GM23338 (cell line): ENCODE results near the gene TUBA1C. TPM values are rescaled to one million over a fixed set of nuclear protein-coding genes. Genes with fewer than 3 reads are reported as not detected.
"Not testable (repeated sequence)": the region's sequence is repeated elsewhere in the genome, so short reads cannot be mapped to it uniquely, and the experiment has no call there.

ENCODE experiments used
- ATAC-seq: fragments of 200-7000 bp; cut with Tn5 transposase; 3 replicates; pipeline ENCODE4 v1.9.1; 2020
- DNase-seq: peaks from one replicate; pipeline ENCODE4 v3.0.0-alpha.2; 2015; ENCODE audit warnings: low spot score
- H2AFZ ChIP-seq: fragments of 200-600 bp; sonication (generic); 2 replicates; pipeline ENCODE4 v1.8.0; 2016; ENCODE audit warnings: antibody characterized with exemption, mild to moderate bottlenecking, moderate library complexity
- H3F3A ChIP-seq: fragments of 200-600 bp; sonication (generic); replicated peaks from 2 replicates; pipeline ENCODE4 v1.8.0; 2017; ENCODE audit warnings: antibody characterized with exemption, mixed run types, low read depth
- H3K27ac ChIP-seq: fragments of 200-600 bp; sonication (generic); 2 replicates; pipeline ENCODE4 v1.6.1; 2016; ENCODE audit warnings: low read depth
- H3K27me3 ChIP-seq: fragments of 200-600 bp; sonication (generic); 2 replicates; pipeline ENCODE4 v1.8.0; 2016; ENCODE audit warnings: mild to moderate bottlenecking, mixed run types, moderate library complexity; ENCODE audit not compliant: insufficient read depth
- H3K36me3 ChIP-seq: fragments of 200-600 bp; sonication (generic); 2 replicates; pipeline ENCODE4 v1.8.0; 2016; ENCODE audit warnings: mild to moderate bottlenecking; ENCODE audit not compliant: insufficient read depth
- H3K4me1 ChIP-seq: fragments of 200-600 bp; sonication (generic); 2 replicates; pipeline ENCODE4 v1.8.0; 2016; ENCODE audit warnings: mild to moderate bottlenecking, moderate library complexity; ENCODE audit not compliant: insufficient read depth
- H3K4me2 ChIP-seq: fragments of 200-600 bp; sonication (generic); 2 replicates; pipeline ENCODE4 v1.7.1; 2017; ENCODE audit warnings: mixed run types
- H3K4me3 ChIP-seq: fragments of 200-600 bp; sonication (generic); 2 replicates; pipeline ENCODE4 v1.6.1; 2016; ENCODE audit warnings: mixed run types
- H3K79me2 ChIP-seq: fragments of 200-600 bp; sonication (generic); replicated peaks from 2 replicates; pipeline ENCODE4 v1.8.0; 2017; ENCODE audit warnings: mild to moderate bottlenecking; ENCODE audit not compliant: insufficient read depth
- H3K9me2 ChIP-seq: fragments of 200-600 bp; sonication (generic); 2 replicates; pipeline ENCODE4 v1.8.0; 2017; ENCODE audit not compliant: insufficient read depth
- H4K20me1 ChIP-seq: fragments of 200-600 bp; sonication (generic); replicated peaks from 2 replicates; pipeline ENCODE4 v1.8.0; 2017; ENCODE audit warnings: mild to moderate bottlenecking; ENCODE audit not compliant: insufficient read depth
- H3K27ac Mint-ChIP-seq: 2 replicates; pipeline ENCODE4 v1.8.0; 2020; ENCODE audit warnings: inconsistent platforms, mild to moderate bottlenecking, moderate library complexity, mixed read lengths
- H3K27me3 Mint-ChIP-seq: 3 replicates; pipeline ENCODE4 v1.8.0; 2022; ENCODE audit warnings: low read depth, mild to moderate bottlenecking, moderate library complexity, mixed read lengths, inconsistent platforms; ENCODE audit not compliant: insufficient read depth, poor library complexity
- H3K36me3 Mint-ChIP-seq: 3 replicates; pipeline ENCODE4 v1.8.0; 2021; ENCODE audit warnings: low read depth, mild to moderate bottlenecking, inconsistent platforms, moderate library complexity, mixed read lengths
- H3K4me1 Mint-ChIP-seq: 3 replicates; pipeline ENCODE4 v1.8.0; 2020; ENCODE audit warnings: mild to moderate bottlenecking, inconsistent platforms, mixed read lengths
- H3K4me3 Mint-ChIP-seq: 3 replicates; pipeline ENCODE4 v1.8.0; 2021; ENCODE audit warnings: moderate library complexity, mild to moderate bottlenecking, inconsistent platforms, mixed read lengths
- H3K9me3 Mint-ChIP-seq: 3 replicates; pipeline ENCODE4 v1.8.0; 2020; ENCODE audit warnings: moderate library complexity, mild to moderate bottlenecking, inconsistent platforms, mixed read lengths
- JUNB ChIP-seq: IDR thresholded peaks from one replicate; pipeline ENCODE4 v1.6.1; 2016; ENCODE audit warnings: antibody characterized with exemption; ENCODE audit not compliant: unreplicated experiment
- ZNF114 ChIP-seq: fragments of 250-450 bp; sonication (Bioruptor Pico); IDR thresholded peaks from 2 replicates; pipeline ENCODE4 v1.5.0; 2020; ENCODE audit warnings: mild to moderate bottlenecking, moderate library complexity
- ZNF331 ChIP-seq: fragments of 250-450 bp; sonication (Bioruptor Pico); IDR thresholded peaks from 2 replicates; pipeline ENCODE4 v1.5.0; 2020; ENCODE audit warnings: low read depth, mild to moderate bottlenecking, moderate library complexity
- polyA plus RNA-seq: library from polyadenylated mRNA; unstranded; fragments of >200 nt; fragmentation: Nextera tagmentation; extraction: Ambion mirVana; gene quantifications from 2 replicates; pipeline ENCODE4 v1.2.1, GENCODE V29; 2016
- total RNA-seq: library from RNA; depleted of rRNA; stranded (reverse); fragments of >200 nt; shearing (Covaris generic); gene quantifications from 2 replicates; pipeline ENCODE4 v1.2.3, GENCODE V29; 2014
- TF ChIP-seq, protein P1 (sequence below): IDR thresholded peaks from 2 replicates; pipeline ENCODE4 v1.6.1; 2016; ENCODE audit warnings: antibody characterized with exemption
- TF ChIP-seq, protein P2 (sequence below): IDR thresholded peaks from one replicate; pipeline ENCODE4 v1.6.1; 2018; ENCODE audit warnings: antibody characterized with exemption; ENCODE audit not compliant: unreplicated experiment

TUBA1C gene
- total and polyA plus RNA-seq, 2 experiments from 2014 or later, result 191 to 728 TPM

DNA sequence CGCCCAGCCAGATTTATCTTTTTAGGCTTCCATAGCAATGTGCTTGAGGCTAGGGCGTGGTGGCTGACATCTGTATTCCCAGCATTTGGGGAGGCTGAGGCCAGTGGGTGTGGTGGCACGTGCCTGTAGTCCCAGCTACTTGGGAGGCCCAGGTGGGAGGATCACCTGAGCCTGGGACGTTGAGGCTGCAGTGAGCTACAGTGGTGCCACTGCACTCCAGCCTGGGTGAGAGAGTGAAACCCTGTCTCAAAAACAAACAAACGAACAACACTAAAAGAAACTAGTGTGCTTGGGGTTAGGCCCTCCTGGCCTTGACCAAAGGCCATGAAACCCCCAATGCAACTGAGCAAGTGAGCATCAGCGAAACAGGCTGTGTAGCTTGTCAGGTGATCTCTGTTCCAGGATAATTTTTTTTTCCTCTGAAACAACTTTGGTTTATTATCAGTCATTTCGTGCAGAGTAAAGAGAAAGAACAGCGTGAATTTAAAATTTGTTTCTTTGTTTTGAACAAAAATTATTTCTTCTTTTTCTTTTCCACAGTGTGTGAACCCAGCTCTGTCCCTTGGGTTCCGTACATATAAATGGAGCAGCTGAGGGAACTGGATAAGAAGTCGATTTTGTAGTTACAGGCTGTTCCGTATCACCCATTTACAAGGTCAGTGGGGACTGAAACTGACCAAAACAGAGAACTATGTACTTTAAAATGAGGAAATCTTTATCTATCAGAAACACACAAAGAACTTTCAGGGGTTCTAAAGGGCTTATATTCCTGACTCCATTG is 8.8 kb upstream of the TUBA1C start (continued):
- TF ChIP-seq, protein P1, sequence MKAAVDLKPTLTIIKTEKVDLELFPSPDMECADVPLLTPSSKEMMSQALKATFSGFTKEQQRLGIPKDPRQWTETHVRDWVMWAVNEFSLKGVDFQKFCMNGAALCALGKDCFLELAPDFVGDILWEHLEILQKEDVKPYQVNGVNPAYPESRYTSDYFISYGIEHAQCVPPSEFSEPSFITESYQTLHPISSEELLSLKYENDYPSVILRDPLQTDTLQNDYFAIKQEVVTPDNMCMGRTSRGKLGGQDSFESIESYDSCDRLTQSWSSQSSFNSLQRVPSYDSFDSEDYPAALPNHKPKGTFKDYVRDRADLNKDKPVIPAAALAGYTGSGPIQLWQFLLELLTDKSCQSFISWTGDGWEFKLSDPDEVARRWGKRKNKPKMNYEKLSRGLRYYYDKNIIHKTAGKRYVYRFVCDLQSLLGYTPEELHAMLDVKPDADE, result no peak
- TF ChIP-seq JUNB (no peak), ZNF114 (CRISPR knock-in tag) (no peak), ZNF331 (CRISPR knock-in tag) (no peak)

DNA sequence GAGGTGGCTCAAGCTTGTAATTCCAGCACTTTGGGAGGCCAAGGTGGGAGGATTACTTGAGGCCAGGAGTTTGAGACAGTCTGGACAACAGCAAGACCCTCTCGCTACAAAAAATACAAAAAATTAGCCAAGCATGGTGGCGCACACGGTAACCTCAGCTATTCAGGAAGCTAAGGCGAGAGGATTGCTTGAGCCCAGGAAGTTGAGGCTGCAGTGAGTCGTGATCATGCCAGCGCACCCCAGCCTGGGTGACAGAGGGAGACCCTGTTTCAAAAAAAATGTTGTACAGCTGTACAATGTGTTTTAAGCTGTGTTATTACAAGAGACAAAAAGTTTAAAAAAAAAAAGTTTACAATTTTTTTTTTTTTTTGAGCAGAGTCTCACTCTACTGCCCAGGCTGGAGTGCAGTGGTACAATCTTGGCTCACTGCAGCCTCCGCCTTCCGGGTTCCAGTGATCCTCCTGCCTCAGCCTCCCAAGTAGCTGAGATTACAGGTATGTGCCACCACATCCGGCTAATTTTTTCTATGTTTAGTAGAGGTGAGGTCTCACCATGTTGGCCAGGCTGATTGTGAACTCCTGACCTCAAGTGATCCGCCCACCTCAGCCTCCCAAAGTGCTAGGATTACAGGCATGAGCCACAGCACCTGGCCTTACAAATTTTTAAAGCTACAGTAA is 7.2 kb upstream of the TUBA1C start:
- not testable (repeated sequence) for H3K4me3 Mint-ChIP-seq, H3K27me3 Mint-ChIP-seq

DNA sequence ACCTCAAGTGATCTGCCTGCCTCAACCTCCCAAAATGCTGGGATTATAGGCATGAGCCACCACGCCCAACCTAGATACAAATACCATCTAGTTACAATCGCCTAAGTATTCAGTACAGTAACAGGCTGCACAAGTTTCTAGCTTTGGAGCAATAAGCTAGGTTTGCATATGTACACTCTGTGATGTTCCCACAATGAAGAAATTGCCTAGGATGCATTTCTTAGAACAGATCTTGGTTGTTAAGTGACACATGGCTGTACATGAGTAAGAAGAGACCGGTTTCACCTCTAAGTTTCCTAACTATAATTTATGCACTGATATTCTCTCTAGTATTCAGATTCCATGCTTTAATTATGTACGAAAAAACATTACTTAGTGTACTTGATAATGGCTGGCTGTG is 5.4 kb upstream of the TUBA1C start:
- Histone ChIP-seq H3K4me3 (no peak overlapping the region), H3K79me2 (peaks cover 7% of the 10 kb centered on the region; the same call in 1 of the 2 replicates), H2AFZ (no peak overlapping the region), H3K9me2 (no peaks in the 10 kb centered on the region), H3K36me3 (no peaks in the 10 kb centered on the region), H3K4me2 (no peak overlapping the region), H3F3A (no peaks in the 10 kb centered on the region; the same call in 1 of the 2 replicates), H3K27me3 (peaks cover 6% of the 10 kb centered on the region; the same call in 1 of the 2 replicates), H3K4me1 (no peaks in the 10 kb centered on the region), H4K20me1 (no peaks in the 10 kb centered on the region; the same call in 1 of the 2 replicates), H3K27ac (no peak overlapping the region)
- no peaks in the 10 kb centered on the region for H3K9me3 Mint-ChIP-seq
- no peak overlapping the region for H3K27ac Mint-ChIP-seq
- H3K36me3 Mint-ChIP-seq, result no peaks in the 10 kb centered on the region; the same call in 2 of the 3 replicates
- DNase-seq, result no peak
- no peak for ATAC-seq
- TF ChIP-seq, protein P2, sequence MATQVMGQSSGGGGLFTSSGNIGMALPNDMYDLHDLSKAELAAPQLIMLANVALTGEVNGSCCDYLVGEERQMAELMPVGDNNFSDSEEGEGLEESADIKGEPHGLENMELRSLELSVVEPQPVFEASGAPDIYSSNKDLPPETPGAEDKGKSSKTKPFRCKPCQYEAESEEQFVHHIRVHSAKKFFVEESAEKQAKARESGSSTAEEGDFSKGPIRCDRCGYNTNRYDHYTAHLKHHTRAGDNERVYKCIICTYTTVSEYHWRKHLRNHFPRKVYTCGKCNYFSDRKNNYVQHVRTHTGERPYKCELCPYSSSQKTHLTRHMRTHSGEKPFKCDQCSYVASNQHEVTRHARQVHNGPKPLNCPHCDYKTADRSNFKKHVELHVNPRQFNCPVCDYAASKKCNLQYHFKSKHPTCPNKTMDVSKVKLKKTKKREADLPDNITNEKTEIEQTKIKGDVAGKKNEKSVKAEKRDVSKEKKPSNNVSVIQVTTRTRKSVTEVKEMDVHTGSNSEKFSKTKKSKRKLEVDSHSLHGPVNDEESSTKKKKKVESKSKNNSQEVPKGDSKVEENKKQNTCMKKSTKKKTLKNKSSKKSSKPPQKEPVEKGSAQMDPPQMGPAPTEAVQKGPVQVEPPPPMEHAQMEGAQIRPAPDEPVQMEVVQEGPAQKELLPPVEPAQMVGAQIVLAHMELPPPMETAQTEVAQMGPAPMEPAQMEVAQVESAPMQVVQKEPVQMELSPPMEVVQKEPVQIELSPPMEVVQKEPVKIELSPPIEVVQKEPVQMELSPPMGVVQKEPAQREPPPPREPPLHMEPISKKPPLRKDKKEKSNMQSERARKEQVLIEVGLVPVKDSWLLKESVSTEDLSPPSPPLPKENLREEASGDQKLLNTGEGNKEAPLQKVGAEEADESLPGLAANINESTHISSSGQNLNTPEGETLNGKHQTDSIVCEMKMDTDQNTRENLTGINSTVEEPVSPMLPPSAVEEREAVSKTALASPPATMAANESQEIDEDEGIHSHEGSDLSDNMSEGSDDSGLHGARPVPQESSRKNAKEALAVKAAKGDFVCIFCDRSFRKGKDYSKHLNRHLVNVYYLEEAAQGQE, result no peak
- H3K27me3 Mint-ChIP-seq, result peaks cover 3% of the 10 kb centered on the region
- H3K4me1 Mint-ChIP-seq, result peaks cover 4% of the 10 kb centered on the region; the same call in 2 of the 3 replicates
- H3K4me3 Mint-ChIP-seq, result no peak overlapping the region

More for the DNA sequence above, 7.2 kb upstream of the TUBA1C start:
- H3K4me3 ChIP-seq, H3K27ac Mint-ChIP-seq, ATAC-seq, DNase-seq, H3K9me3 Mint-ChIP-seq, H3K79me2 ChIP-seq, H3K36me3 Mint-ChIP-seq, H3K4me1 ChIP-seq, H3F3A ChIP-seq, H3K27me3 ChIP-seq, H3K4me1 Mint-ChIP-seq, H4K20me1 ChIP-seq, H3K9me2 ChIP-seq, H3K27ac ChIP-seq, H3K4me2 ChIP-seq, H2AFZ ChIP-seq, H3K36me3 ChIP-seq: not testable (repeated sequence)
